ENCODE measurements around the gene JMJD4.

GRCh38 chr1:227763246-227764018, 28.3 kb upstream of the JMJD4 start:
- TF ChIP-seq CTCF (IDR thresholded peaks at IDR 0.05; ENCODE audit: low read length), result no peak
- TF ChIP-seq EZH2 (optimal IDR thresholded peaks at IDR 0.05; ENCODE audit: low read depth, low read length), result no peak

All from MM.1S (cell line).